ENCODE data around the gene ATG16L2.
"Not testable (repeated sequence)": the region's sequence is repeated elsewhere in the genome, so short reads cannot be mapped to it uniquely, and the experiment has no call there.

The ATG16L2 gene

GRCh38 chr11:72840780-72841179, 26.6 kb downstream of the ATG16L2 start:
- Histone ChIP-seq H3K9ac (ENCODE audit: low read depth, low read length) (no peak overlapping the region), H3K27ac (ENCODE audit: low read depth, low read length) (no peak overlapping the region), H3K9me3 (ENCODE audit: insufficient read depth, low read depth, low read length) (no peaks in the 10 kb centered on the region), H3K4me3 (ENCODE audit: low read length) (no peak overlapping the region), H3K36me3 (ENCODE audit: insufficient read depth, low read length) (peaks cover 2% of the 10 kb centered on the region; the same call in 1 of the 2 replicates), H3K4me1 (ENCODE audit: insufficient read depth, low read length) (no peaks in the 10 kb centered on the region), H3K27me3 (ENCODE audit: insufficient read depth, low read length) (no peaks in the 10 kb centered on the region)
- 93% methylated on average over 4 of the region's 4 CpGs for WGBS

GRCh38 chr11:72841397-72841796, 27.2 kb downstream of the ATG16L2 start:
- H3K4me3 ChIP-seq (ENCODE audit: low read length) = no peak overlapping the region
- WGBS = 88% methylated on average over 7 of the region's 7 CpGs
- H3K4me1 ChIP-seq (ENCODE audit: insufficient read depth, low read length) = no peaks in the 10 kb centered on the region
- H3K27ac ChIP-seq (ENCODE audit: low read depth, low read length) = no peak overlapping the region
- no peaks in the 10 kb centered on the region for H3K9me3 ChIP-seq (ENCODE audit: insufficient read depth, low read depth, low read length)
- H3K9ac ChIP-seq (ENCODE audit: low read depth, low read length) = no peak overlapping the region
- H3K36me3 ChIP-seq (ENCODE audit: insufficient read depth, low read length) = peaks cover 2% of the 10 kb centered on the region; the same call in 1 of the 2 replicates
- H3K27me3 ChIP-seq (ENCODE audit: insufficient read depth, low read length) = no peaks in the 10 kb centered on the region

GRCh38 chr11:72842126-72842525, 27.9 kb downstream of the ATG16L2 start:
- 96% methylated on average over 5 of the region's 5 CpGs for WGBS
- H3K36me3 ChIP-seq (ENCODE audit: insufficient read depth, low read length) = peaks cover 2% of the 10 kb centered on the region; the same call in 1 of the 2 replicates
- no peak overlapping the region for H3K9ac ChIP-seq (ENCODE audit: low read depth, low read length)
- H3K4me1 ChIP-seq (ENCODE audit: insufficient read depth, low read length) = no peaks in the 10 kb centered on the region
- H3K4me3 ChIP-seq (ENCODE audit: low read length) = no peak overlapping the region
- H3K9me3 ChIP-seq (ENCODE audit: insufficient read depth, low read depth, low read length) = no peaks in the 10 kb centered on the region
- H3K27ac ChIP-seq (ENCODE audit: low read depth, low read length) = no peak overlapping the region
- no peaks in the 10 kb centered on the region for H3K27me3 ChIP-seq (ENCODE audit: insufficient read depth, low read length)

GRCh38 chr11:72842653-72843330, 28.6 kb downstream of the ATG16L2 start:
- Histone ChIP-seq H3K4me3 (ENCODE audit: low read length) (no peak overlapping the region), H3K4me1 (ENCODE audit: insufficient read depth, low read length) (no peaks in the 10 kb centered on the region), H3K9me3 (ENCODE audit: insufficient read depth, low read depth, low read length) (no peaks in the 10 kb centered on the region), H3K27ac (ENCODE audit: low read depth, low read length) (no peak overlapping the region), H3K9ac (ENCODE audit: low read depth, low read length) (no peak overlapping the region), H3K27me3 (ENCODE audit: insufficient read depth, low read length) (no peaks in the 10 kb centered on the region), H3K36me3 (ENCODE audit: insufficient read depth, low read length) (peaks cover 2% of the 10 kb centered on the region; the same call in 1 of the 2 replicates)
- 93% methylated on average over 13 of the region's 14 CpGs for WGBS

GRCh38 chr11:72844356-72844755, 30.1 kb downstream of the ATG16L2 start:
- H3K27ac ChIP-seq (ENCODE audit: low read depth, low read length) = no peak overlapping the region
- H3K36me3 ChIP-seq (ENCODE audit: insufficient read depth, low read length) = peaks cover 2% of the 10 kb centered on the region; the same call in 1 of the 2 replicates
- H3K9ac ChIP-seq (ENCODE audit: low read depth, low read length) = no peak overlapping the region
- H3K4me3 ChIP-seq (ENCODE audit: low read length) = no peak overlapping the region
- H3K27me3 ChIP-seq (ENCODE audit: insufficient read depth, low read length) = no peaks in the 10 kb centered on the region
- 86% methylated on average over 4 of the region's 4 CpGs for WGBS
- H3K4me1 ChIP-seq (ENCODE audit: insufficient read depth, low read length) = no peaks in the 10 kb centered on the region
- no peaks in the 10 kb centered on the region for H3K9me3 ChIP-seq (ENCODE audit: insufficient read depth, low read depth, low read length)

- Histone ChIP-seq H3K4me3 (ENCODE audit: low read length) (no peak overlapping the region), H3K9me3 (ENCODE audit: insufficient read depth, low read depth, low read length) (no peaks in the 10 kb centered on the region), H3K4me1 (ENCODE audit: insufficient read depth, low read length) (no peaks in the 10 kb centered on the region), H3K27ac (ENCODE audit: low read depth, low read length) (no peak overlapping the region), H3K9ac (ENCODE audit: low read depth, low read length) (no peak overlapping the region), H3K27me3 (ENCODE audit: insufficient read depth, low read length) (no peaks in the 10 kb centered on the region), H3K36me3 (ENCODE audit: insufficient read depth, low read length) (no peaks in the 10 kb centered on the region)
- WGBS = 76% methylated on average over 5 of the region's 6 CpGs
Observed at GRCh38 chr11:72848846-72849466, 34.7 kb downstream of the ATG16L2 start.

- Histone ChIP-seq H3K4me3 (ENCODE audit: low read length) (no peak overlapping the region), H3K9me3 (ENCODE audit: insufficient read depth, low read depth, low read length) (no peaks in the 10 kb centered on the region), H3K27ac (ENCODE audit: low read depth, low read length) (no peak overlapping the region), H3K36me3 (ENCODE audit: insufficient read depth, low read length) (no peaks in the 10 kb centered on the region), H3K4me1 (ENCODE audit: insufficient read depth, low read length) (no peaks in the 10 kb centered on the region), H3K27me3 (ENCODE audit: insufficient read depth, low read length) (no peaks in the 10 kb centered on the region), H3K9ac (ENCODE audit: low read depth, low read length) (no peak overlapping the region)
- 93% methylated on average over 3 of the region's 3 CpGs for WGBS
Observed at GRCh38 chr11:72850832-72851231, 36.6 kb downstream of the ATG16L2 start.

- Histone ChIP-seq H3K27me3 (ENCODE audit: insufficient read depth, low read length) (no peaks in the 10 kb centered on the region), H3K36me3 (ENCODE audit: insufficient read depth, low read length) (no peaks in the 10 kb centered on the region), H3K9ac (ENCODE audit: low read depth, low read length) (no peak overlapping the region), H3K4me1 (ENCODE audit: insufficient read depth, low read length) (no peaks in the 10 kb centered on the region), H3K4me3 (ENCODE audit: low read length) (no peak overlapping the region), H3K27ac (ENCODE audit: low read depth, low read length) (no peak overlapping the region), H3K9me3 (ENCODE audit: insufficient read depth, low read depth, low read length) (no peaks in the 10 kb centered on the region)
- WGBS = 95% methylated on average over 4 of the region's 4 CpGs
Observed at GRCh38 chr11:72851726-72852125, 37.5 kb downstream of the ATG16L2 start.

GRCh38 chr11:72856065-72856464, 41.9 kb downstream of the ATG16L2 start:
- Histone ChIP-seq H3K9me3 (ENCODE audit: insufficient read depth, low read depth, low read length) (no peaks in the 10 kb centered on the region), H3K27me3 (ENCODE audit: insufficient read depth, low read length) (no peaks in the 10 kb centered on the region), H3K9ac (ENCODE audit: low read depth, low read length) (no peak overlapping the region), H3K4me3 (ENCODE audit: low read length) (no peak overlapping the region), H3K4me1 (ENCODE audit: insufficient read depth, low read length) (no peaks in the 10 kb centered on the region), H3K27ac (ENCODE audit: low read depth, low read length) (no peak overlapping the region), H3K36me3 (ENCODE audit: insufficient read depth, low read length) (no peaks in the 10 kb centered on the region)
- WGBS = 89% methylated on average over 3 of the region's 3 CpGs

- Histone ChIP-seq H3K9ac (ENCODE audit: low read depth, low read length) (no peak overlapping the region), H3K4me1 (ENCODE audit: insufficient read depth, low read length) (0 out of 2 replicates have a peak, but pooled peaks cover under 1% of the 10 kb centered on the region), H3K27me3 (ENCODE audit: insufficient read depth, low read length) (no peaks in the 10 kb centered on the region), H3K36me3 (ENCODE audit: insufficient read depth, low read length) (no peaks in the 10 kb centered on the region), H3K4me3 (ENCODE audit: low read length) (no peak overlapping the region), H3K9me3 (ENCODE audit: insufficient read depth, low read depth, low read length) (no peaks in the 10 kb centered on the region), H3K27ac (ENCODE audit: low read depth, low read length) (no peak overlapping the region)
- WGBS = 66% methylated on average over 3 of the region's 3 CpGs
Observed at GRCh38 chr11:72856551-72857345, 42.5 kb downstream of the ATG16L2 start.

GRCh38 chr11:72858267-72858666, 44.1 kb downstream of the ATG16L2 start:
- H3K4me3 ChIP-seq (ENCODE audit: low read length); H3K9me3 ChIP-seq (ENCODE audit: insufficient read depth, low read depth, low read length); H3K27ac ChIP-seq (ENCODE audit: low read depth, low read length); H3K4me1 ChIP-seq (ENCODE audit: insufficient read depth, low read length); H3K36me3 ChIP-seq (ENCODE audit: insufficient read depth, low read length); H3K9ac ChIP-seq (ENCODE audit: low read depth, low read length); H3K27me3 ChIP-seq (ENCODE audit: insufficient read depth, low read length): not testable (repeated sequence)
- 93% methylated on average over 2 of the region's 2 CpGs for WGBS
